ENCODE data around the gene CAMK2D. TPM values are rescaled to one million over a fixed set of nuclear protein-coding genes. Genes with fewer than 3 reads are reported as not detected.

CAMK2D gene
- total RNA-seq, 1 experiment from 2014 or later = 32.1 TPM

DNA sequence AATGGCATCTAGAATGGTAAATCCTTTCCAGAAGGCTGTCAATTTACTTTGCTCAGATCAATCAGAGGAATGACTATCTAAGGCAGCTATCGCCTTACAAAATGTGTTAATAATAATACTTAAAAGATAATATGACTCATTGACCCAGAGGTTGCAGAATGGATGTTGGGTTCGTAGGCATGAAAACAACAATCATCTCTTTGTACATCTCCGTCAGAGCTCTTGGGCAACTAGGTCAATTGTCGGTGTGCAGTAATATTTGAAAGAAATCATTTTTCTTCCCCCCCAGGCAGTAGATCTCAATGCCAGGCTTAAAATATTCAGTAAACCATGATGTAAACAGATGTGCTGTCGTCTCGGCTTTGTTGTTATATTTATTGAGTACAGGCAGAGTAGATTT, 165.1 kb downstream of the CAMK2D start:
- no peak for DNase-seq (ENCODE audit: unreplicated experiment)
- intact Hi-C loops (cut with micrococcal nuclease) = no loop called here
- BruUV-seq (replicated peaks) = no TSS peak

DNA sequence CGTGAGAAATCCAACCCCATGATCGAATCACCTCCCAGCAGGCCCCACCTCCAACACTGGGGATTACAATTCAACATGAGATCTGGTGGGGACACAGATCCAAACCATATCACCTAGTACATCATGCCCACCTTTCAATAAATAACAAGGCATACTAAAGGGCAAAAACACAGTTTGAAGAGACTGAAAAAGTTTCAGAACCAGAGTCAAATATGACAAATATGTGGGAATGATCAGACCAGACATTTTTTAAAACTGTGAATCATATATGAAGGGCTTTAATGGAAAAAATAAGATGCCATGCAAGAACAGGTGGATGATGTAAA, 167.3 kb downstream of the CAMK2D start:
- BruUV-seq (replicated peaks) = no TSS peak
- DNase-seq (ENCODE audit: unreplicated experiment) = no peak
- CTCF ChIA-PET = interaction anchor here (1.1 kb wide), 1 partner anchor 47 kb away, joined by 4 read pairs; no protein-coding TSS in a partner anchor
- Mint-ChIP-seq H3K4me3 (ENCODE audit: unreplicated experiment) (no peak overlapping the region), H3K4me1 (ENCODE audit: insufficient read depth, unreplicated experiment) (peaks cover 6% of the 10 kb centered on the region), H3K27me3 (ENCODE audit: insufficient read depth, unreplicated experiment) (no peaks in the 10 kb centered on the region), H3K9me3 (ENCODE audit: unreplicated experiment) (no peaks in the 10 kb centered on the region), H3K27ac (ENCODE audit: low read depth, unreplicated experiment) (no peak overlapping the region), H3K36me3 (ENCODE audit: insufficient read depth, unreplicated experiment) (peaks cover 15% of the 10 kb centered on the region)
- TF ChIP-seq, protein P1, sequence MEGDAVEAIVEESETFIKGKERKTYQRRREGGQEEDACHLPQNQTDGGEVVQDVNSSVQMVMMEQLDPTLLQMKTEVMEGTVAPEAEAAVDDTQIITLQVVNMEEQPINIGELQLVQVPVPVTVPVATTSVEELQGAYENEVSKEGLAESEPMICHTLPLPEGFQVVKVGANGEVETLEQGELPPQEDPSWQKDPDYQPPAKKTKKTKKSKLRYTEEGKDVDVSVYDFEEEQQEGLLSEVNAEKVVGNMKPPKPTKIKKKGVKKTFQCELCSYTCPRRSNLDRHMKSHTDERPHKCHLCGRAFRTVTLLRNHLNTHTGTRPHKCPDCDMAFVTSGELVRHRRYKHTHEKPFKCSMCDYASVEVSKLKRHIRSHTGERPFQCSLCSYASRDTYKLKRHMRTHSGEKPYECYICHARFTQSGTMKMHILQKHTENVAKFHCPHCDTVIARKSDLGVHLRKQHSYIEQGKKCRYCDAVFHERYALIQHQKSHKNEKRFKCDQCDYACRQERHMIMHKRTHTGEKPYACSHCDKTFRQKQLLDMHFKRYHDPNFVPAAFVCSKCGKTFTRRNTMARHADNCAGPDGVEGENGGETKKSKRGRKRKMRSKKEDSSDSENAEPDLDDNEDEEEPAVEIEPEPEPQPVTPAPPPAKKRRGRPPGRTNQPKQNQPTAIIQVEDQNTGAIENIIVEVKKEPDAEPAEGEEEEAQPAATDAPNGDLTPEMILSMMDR (IDR thresholded peaks at IDR 0.05; ENCODE audit: unreplicated experiment) = no peak
- intact Hi-C loops (cut with micrococcal nuclease) = no loop called here
- POLR2A ChIA-PET = interaction anchor here (1.8 kb wide), 1 partner anchor 19 kb away, joined by 7 read pairs; no protein-coding TSS in a partner anchor

More for the DNA sequence above, 165.1 kb downstream of the CAMK2D start:
- TF ChIP-seq, protein P1 (IDR thresholded peaks at IDR 0.05; ENCODE audit: unreplicated experiment) = no peak
- H3K4me3 Mint-ChIP-seq (ENCODE audit: unreplicated experiment) = no peak overlapping the region
- H3K36me3 Mint-ChIP-seq (ENCODE audit: insufficient read depth, unreplicated experiment) = peaks cover 11% of the 10 kb centered on the region
- CTCF ChIA-PET = interaction anchor here (0.6 kb wide), 1 partner anchor 542 kb away, joined by 4 read pairs; no protein-coding TSS in a partner anchor
- H3K27ac Mint-ChIP-seq (ENCODE audit: low read depth, unreplicated experiment) = no peak overlapping the region
- no peaks in the 10 kb centered on the region for H3K27me3 Mint-ChIP-seq (ENCODE audit: insufficient read depth, unreplicated experiment)
- H3K9me3 Mint-ChIP-seq (ENCODE audit: unreplicated experiment) = no peaks in the 10 kb centered on the region
- POLR2A ChIA-PET = no interaction called here
- H3K4me1 Mint-ChIP-seq (ENCODE audit: insufficient read depth, unreplicated experiment) = peaks cover 6% of the 10 kb centered on the region

DNA sequence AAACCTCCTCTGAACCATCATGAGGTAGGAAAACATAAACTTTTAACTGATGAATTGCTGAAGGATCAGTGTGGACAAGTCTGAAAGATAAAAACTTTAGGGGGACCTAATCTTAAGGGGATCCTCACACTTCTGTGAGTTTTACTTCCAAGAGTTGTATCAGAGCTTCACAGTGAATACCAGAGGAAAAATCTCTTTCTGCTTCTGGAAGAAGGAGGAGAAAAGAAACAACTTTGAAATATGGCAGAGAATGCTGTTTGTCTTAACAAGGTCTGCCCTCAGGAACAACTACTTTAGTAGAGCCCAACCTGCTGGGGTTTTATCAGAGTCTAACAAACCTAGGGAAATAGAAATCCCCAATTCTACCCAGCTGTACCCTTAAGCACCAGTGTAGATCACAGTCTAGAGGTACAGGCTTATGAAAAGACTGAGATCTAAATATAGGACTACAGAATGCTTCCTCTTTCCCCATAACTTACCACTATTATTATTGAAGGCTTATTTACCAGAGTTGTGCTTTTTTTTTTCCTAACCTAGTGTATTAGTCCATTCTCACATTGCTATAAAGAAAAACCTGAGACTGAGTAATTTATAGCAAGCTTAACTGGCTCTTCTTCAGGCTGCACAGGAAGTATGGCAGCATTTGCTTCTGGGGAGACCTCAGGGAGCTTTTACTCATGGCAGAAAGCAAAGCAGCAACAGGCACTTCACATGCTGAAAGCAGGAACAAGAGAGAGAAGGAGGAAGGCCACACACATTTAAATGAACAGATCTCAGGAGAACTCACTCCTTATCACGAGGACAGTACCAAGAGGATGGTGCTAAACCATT, 167.9 kb downstream of the CAMK2D start:
- H3K27ac Mint-ChIP-seq (ENCODE audit: low read depth, unreplicated experiment) = no peak overlapping the region
- no peak for DNase-seq (ENCODE audit: unreplicated experiment)
- no peaks in the 10 kb centered on the region for H3K27me3 Mint-ChIP-seq (ENCODE audit: insufficient read depth, unreplicated experiment)
- BruUV-seq (replicated peaks) = no TSS peak
- TF ChIP-seq, protein P1 (IDR thresholded peaks at IDR 0.05; ENCODE audit: unreplicated experiment) = no peak
- peaks cover 13% of the 10 kb centered on the region for H3K36me3 Mint-ChIP-seq (ENCODE audit: insufficient read depth, unreplicated experiment)
- no peaks in the 10 kb centered on the region for H3K9me3 Mint-ChIP-seq (ENCODE audit: unreplicated experiment)
- POLR2A ChIA-PET = interaction anchor here (1.8 kb wide), 1 partner anchor 18 kb away, joined by 7 read pairs; no protein-coding TSS in a partner anchor
- no peak overlapping the region for H3K4me3 Mint-ChIP-seq (ENCODE audit: unreplicated experiment)
- intact Hi-C loops (cut with micrococcal nuclease) = no loop called here
- H3K4me1 Mint-ChIP-seq (ENCODE audit: insufficient read depth, unreplicated experiment) = peaks cover 6% of the 10 kb centered on the region
- CTCF ChIA-PET = interaction anchor here (0.6 to 1.4 kb wide), 3 partner anchors 9 to 286 kb away, joined by 3 to 4 read pairs (median 4); no protein-coding TSS in a partner anchor

DNA sequence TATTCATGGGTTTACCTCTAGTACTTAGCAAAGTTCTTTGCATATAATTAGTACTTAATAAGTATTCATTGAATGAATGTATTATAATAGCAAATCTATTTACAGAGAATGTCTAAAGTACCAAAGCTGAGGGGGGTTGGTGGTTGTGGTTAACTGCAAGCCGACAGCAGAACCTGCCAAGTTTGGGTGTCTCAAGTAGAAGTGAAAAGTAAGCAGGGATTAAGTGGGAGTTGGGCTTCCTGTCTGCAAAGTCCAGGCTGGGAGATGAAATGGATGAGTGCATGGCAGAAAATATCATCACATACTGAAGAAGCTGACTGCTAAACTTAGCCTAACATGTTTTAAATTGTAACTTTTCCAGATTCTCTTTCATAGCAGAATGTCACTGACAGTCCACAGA, 169.6 kb downstream of the CAMK2D start:
- H3K36me3 Mint-ChIP-seq (ENCODE audit: insufficient read depth, unreplicated experiment) = peaks cover 4% of the 10 kb centered on the region
- intact Hi-C loops (cut with micrococcal nuclease) = no loop called here
- POLR2A ChIA-PET = interaction anchor here (1.1 kb wide), 1 partner anchor 16 kb away, joined by 3 read pairs; no protein-coding TSS in a partner anchor

More for the DNA sequence above, 169.6 kb downstream of the CAMK2D start:
- peaks cover 6% of the 10 kb centered on the region for H3K4me1 Mint-ChIP-seq (ENCODE audit: insufficient read depth, unreplicated experiment)
- no peaks in the 10 kb centered on the region for H3K27me3 Mint-ChIP-seq (ENCODE audit: insufficient read depth, unreplicated experiment)
- BruUV-seq (replicated peaks) = no TSS peak
- CTCF ChIA-PET = interaction anchor here (1.4 kb wide), 1 partner anchor 11 kb away, joined by 4 read pairs; no protein-coding TSS in a partner anchor
- no peak overlapping the region for H3K4me3 Mint-ChIP-seq (ENCODE audit: unreplicated experiment)
- TF ChIP-seq, protein P1 (IDR thresholded peaks at IDR 0.05; ENCODE audit: unreplicated experiment) = no peak
- no peak overlapping the region for H3K27ac Mint-ChIP-seq (ENCODE audit: low read depth, unreplicated experiment)
- no peaks in the 10 kb centered on the region for H3K9me3 Mint-ChIP-seq (ENCODE audit: unreplicated experiment)
- no peak for DNase-seq (ENCODE audit: unreplicated experiment)

Measured in MCF 10A (cell line).